Smooth muscle cell (in vitro differentiated cells): ENCODE measurements around the gene SMAP1. TPM values are rescaled to one million over a fixed set of nuclear protein-coding genes. Genes with fewer than 3 reads are reported as not detected.

ENCODE experiments used
- DNase-seq: peaks from one replicate; lab custom pipeline; 2025; ENCODE audit not compliant: unreplicated experiment; lab: John Stamatoyannopoulos, UW
- H2AFZ ChIP-seq: fragments of 200-600 bp; sonication (generic); 2 replicates; pipeline ENCODE4 v1.6.0; 2016; ENCODE audit warnings: antibody characterized with exemption, low read depth, mild to moderate bottlenecking
- H3F3A ChIP-seq: fragments of 200-600 bp; sonication (generic); 2 replicates; pipeline ENCODE4 v1.6.0; 2017; ENCODE audit warnings: antibody characterized with exemption, low read depth
- H3K27ac ChIP-seq: fragments of 200-600 bp; sonication (generic); 2 replicates; pipeline ENCODE4 v1.5.1; 2016; ENCODE audit warnings: low read depth, mild to moderate bottlenecking
- H3K27me3 ChIP-seq: fragments of 200-600 bp; sonication (generic); 2 replicates; pipeline ENCODE4 v1.6.1; 2016; ENCODE audit warnings: low read depth, mild to moderate bottlenecking
- H3K36me3 ChIP-seq: fragments of 200-600 bp; sonication (generic); 2 replicates; pipeline ENCODE4 v1.5.1; 2016; ENCODE audit warnings: low read depth
- H3K4me1 ChIP-seq: fragments of 200-600 bp; sonication (generic); 2 replicates; pipeline ENCODE4 v1.5.1; 2016; ENCODE audit warnings: low read depth
- H3K4me2 ChIP-seq: fragments of 200-600 bp; sonication (generic); 2 replicates; pipeline ENCODE4 v1.6.0; 2016; ENCODE audit warnings: mild to moderate bottlenecking
- H3K4me3 ChIP-seq: fragments of 200-600 bp; sonication (generic); 2 replicates; pipeline ENCODE4 v1.5.1; 2016; ENCODE audit warnings: mild to moderate bottlenecking
- H3K79me2 ChIP-seq: fragments of 200-600 bp; sonication (generic); 2 replicates; pipeline ENCODE4 v1.6.0; 2016; ENCODE audit warnings: low read depth, mild to moderate bottlenecking
- H3K9ac ChIP-seq: fragments of 200-600 bp; sonication (generic); 2 replicates; pipeline ENCODE4 v1.6.0; 2016; ENCODE audit warnings: low read depth
- H3K9me3 ChIP-seq: fragments of 200-600 bp; sonication (generic); replicated peaks from 2 replicates; pipeline ENCODE4 v1.5.1; 2016; ENCODE audit warnings: low read depth
- H4K20me1 ChIP-seq: fragments of 200-600 bp; sonication (generic); 2 replicates; pipeline ENCODE4 v1.6.0; 2016; ENCODE audit warnings: low read depth
- WGBS: methylation state at CpG from one replicate; pipeline ENCODE4 v1.1.7; 2016; ENCODE audit warnings: low lambda C conversion rate; 5-methylcytosine and 5-hydroxymethylcytosine counted together
- polyA plus RNA-seq: library from polyadenylated mRNA; unstranded; fragments of >200 nt; fragmentation: Nextera tagmentation; extraction: Ambion mirVana; gene quantifications from 2 replicates; pipeline ENCODE4 v1.2.1, GENCODE V29; 2016
- total RNA-seq: library from RNA; depleted of rRNA; stranded (reverse); fragments of >200 nt; gene quantifications from 2 replicates; pipeline ENCODE4 v1.2.3, GENCODE V29; 2014
- TF ChIP-seq, protein P1 (sequence below): fragments of 200-600 bp; sonication (generic); IDR thresholded peaks from 2 replicates; pipeline ENCODE4 v1.5.1; 2017; ENCODE audit warnings: borderline replicate concordance, mild to moderate bottlenecking, antibody characterized with exemption; ENCODE audit not compliant: insufficient read depth, poor library complexity, severe bottlenecking

The SMAP1 gene
- total and polyA plus RNA-seq, 2 experiments from 2014 or later, result 21.7 to 39.8 TPM

DNA sequence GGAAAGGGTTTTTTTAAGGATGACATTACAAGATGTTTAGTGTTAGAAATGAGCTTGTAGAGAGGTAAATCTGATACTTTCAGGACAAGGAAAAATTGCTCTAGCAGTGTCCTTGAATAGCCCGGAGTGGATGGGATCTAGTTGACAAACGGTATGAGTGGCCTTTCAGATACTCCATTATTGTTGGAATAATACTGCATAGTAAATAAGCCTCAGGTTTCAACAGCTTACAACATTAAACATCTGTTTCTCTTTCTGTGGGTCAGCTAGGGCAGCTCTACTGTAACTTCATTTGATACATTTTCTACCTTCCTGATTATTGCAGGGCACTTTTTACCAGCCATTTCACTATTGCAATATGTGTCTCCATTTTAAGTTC, 171.2 kb downstream of the SMAP1 start:
- Histone ChIP-seq H3K27me3 (no peaks in the 10 kb centered on the region), H3K9me3 (no peaks in the 10 kb centered on the region), H4K20me1 (peaks cover 4% of the 10 kb centered on the region), H3K27ac (no peak overlapping the region), H2AFZ (no peak overlapping the region), H3F3A (no peaks in the 10 kb centered on the region), H3K4me1 (no peaks in the 10 kb centered on the region), H3K4me3 (no peak overlapping the region), H3K4me2 (no peak overlapping the region), H3K9ac (no peak overlapping the region), H3K36me3 (no peaks in the 10 kb centered on the region), H3K79me2 (no peaks in the 10 kb centered on the region)
- WGBS, result 95% methylated on average over 2 of the region's 2 CpGs
- no peak for DNase-seq
- TF ChIP-seq, protein P1, sequence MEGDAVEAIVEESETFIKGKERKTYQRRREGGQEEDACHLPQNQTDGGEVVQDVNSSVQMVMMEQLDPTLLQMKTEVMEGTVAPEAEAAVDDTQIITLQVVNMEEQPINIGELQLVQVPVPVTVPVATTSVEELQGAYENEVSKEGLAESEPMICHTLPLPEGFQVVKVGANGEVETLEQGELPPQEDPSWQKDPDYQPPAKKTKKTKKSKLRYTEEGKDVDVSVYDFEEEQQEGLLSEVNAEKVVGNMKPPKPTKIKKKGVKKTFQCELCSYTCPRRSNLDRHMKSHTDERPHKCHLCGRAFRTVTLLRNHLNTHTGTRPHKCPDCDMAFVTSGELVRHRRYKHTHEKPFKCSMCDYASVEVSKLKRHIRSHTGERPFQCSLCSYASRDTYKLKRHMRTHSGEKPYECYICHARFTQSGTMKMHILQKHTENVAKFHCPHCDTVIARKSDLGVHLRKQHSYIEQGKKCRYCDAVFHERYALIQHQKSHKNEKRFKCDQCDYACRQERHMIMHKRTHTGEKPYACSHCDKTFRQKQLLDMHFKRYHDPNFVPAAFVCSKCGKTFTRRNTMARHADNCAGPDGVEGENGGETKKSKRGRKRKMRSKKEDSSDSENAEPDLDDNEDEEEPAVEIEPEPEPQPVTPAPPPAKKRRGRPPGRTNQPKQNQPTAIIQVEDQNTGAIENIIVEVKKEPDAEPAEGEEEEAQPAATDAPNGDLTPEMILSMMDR, result no peak

DNA sequence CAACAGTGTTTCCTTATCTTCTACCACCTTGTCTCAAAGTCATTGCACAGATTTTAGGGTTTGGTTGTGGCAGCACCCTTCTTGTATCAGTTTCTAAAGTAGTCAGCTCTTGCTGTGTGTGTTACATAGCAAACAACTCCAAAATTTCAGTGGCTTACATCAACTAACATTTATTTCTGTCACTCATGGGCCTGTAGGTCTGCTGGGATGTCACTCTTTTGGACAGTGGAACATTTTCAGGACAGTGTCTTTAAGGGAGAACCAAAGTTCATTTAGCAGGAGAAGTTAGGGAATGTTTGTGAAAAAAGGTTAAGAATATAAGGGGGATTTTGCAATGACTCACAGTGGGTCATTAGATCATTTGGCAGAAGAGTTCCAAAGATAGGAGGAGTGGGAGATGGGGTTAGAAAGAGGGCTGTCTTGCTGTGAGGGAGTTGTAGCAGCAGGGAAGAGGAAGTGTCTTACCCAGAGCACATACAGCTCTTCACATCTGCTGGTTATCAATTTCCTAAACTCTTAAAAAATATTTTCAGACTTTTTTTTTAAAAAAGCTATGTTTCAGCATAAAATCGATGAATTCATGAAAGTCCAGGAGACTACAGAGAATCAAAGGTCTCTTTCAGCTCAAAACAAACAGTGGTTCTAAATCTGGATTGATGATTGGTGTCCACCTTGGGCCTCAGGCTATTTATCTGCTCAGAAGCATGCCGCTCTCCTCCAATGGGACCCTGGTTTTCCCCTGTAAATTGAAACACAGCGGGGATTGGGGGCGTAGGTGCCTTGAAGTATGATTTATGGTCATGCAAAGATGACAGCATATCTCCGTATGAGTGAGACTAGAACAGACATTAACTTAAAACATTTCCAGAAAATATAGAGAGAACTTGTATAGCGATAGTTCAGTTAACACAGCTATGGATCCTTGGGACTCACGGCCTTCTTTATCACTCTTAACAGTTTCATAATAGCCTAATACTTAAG, 171.9 kb downstream of the SMAP1 start:
- Histone ChIP-seq H2AFZ (no peak overlapping the region), H3K4me1 (no peaks in the 10 kb centered on the region), H3K9me3 (no peaks in the 10 kb centered on the region), H3K4me3 (no peak overlapping the region), H3F3A (no peaks in the 10 kb centered on the region), H3K27ac (no peak overlapping the region), H4K20me1 (peaks cover 4% of the 10 kb centered on the region), H3K4me2 (no peak overlapping the region), H3K79me2 (no peaks in the 10 kb centered on the region), H3K9ac (no peak overlapping the region), H3K27me3 (no peaks in the 10 kb centered on the region), H3K36me3 (no peaks in the 10 kb centered on the region)
- 97% methylated on average over 7 of the region's 7 CpGs for WGBS
- TF ChIP-seq, protein P1, result no peak
- no peak for DNase-seq

DNA sequence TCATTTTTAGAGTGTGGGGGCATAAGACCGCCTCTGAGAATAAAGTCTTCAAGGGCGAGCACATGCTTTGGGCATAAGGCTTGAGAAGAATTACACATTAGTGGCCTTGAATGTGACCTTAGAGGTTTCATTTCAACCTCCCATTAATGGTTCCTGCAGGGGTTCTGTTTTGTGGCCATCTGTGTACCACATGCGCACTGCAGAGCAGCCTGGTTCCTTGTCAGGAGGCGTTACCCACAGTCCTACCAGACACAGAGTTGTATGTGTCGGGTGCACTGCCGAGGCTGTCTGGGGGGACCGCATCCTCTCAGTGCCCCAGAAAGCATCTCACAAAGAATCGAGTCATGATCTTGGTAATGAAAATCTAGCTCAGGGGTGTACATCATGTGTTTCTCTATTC, 173.4 kb downstream of the SMAP1 start:
- Histone ChIP-seq H3K4me3 (no peak overlapping the region), H3F3A (no peaks in the 10 kb centered on the region), H3K79me2 (no peaks in the 10 kb centered on the region), H3K27me3 (no peaks in the 10 kb centered on the region), H2AFZ (no peak overlapping the region), H3K36me3 (no peaks in the 10 kb centered on the region), H3K4me1 (no peaks in the 10 kb centered on the region), H3K4me2 (no peak overlapping the region), H3K27ac (no peak overlapping the region), H4K20me1 (peaks cover 9% of the 10 kb centered on the region), H3K9ac (no peak overlapping the region), H3K9me3 (no peaks in the 10 kb centered on the region)
- DNase-seq, result no peak
- 97% methylated on average over 8 of the region's 8 CpGs for WGBS
- TF ChIP-seq, protein P1, result no peak
